Aorta (tissue), 5 donors: ENCODE results near the gene CHD6. TPM values are rescaled to one million over a fixed set of nuclear protein-coding genes. Genes with fewer than 3 reads are reported as not detected.

Experiments
- ATAC-seq: fragments of 200-7000 bp; cut with Tn5 transposase; one replicate; pipeline ENCODE4 v1.9.1; 2022; ENCODE audit warnings: moderate library complexity; ENCODE audit not compliant: low FRiP score
- DNase-seq, 2 donors: peaks; one replicate each; pipeline ENCODE4 v3.0.0-alpha.2; 2020
- H3K27ac ChIP-seq, 2 donors: one replicate each; pipeline ENCODE4 v1.5.1; 2013; ENCODE audit warnings: low read length in 2 of 2, mild to moderate bottlenecking in 2 of 2, moderate library complexity in 2 of 2, control low read depth in 1 of 2, inconsistent platforms in 1 of 2, low read depth in 1 of 2
- H3K27me3 ChIP-seq, 2 donors: one replicate each; pipeline ENCODE4 v1.6.1; 2013; ENCODE audit warnings: control low read depth in 1 of 2, low read length in 1 of 2, mild to moderate bottlenecking in 1 of 2, moderate library complexity in 1 of 2; ENCODE audit not compliant: insufficient read depth in 2 of 2, control insufficient read depth in 1 of 2
- H3K36me3 ChIP-seq, 2 donors: one replicate each; pipeline ENCODE4 v1.6.1; 2013; ENCODE audit warnings: control low read depth in 1 of 2, low read length in 1 of 2, mild to moderate bottlenecking in 1 of 2; ENCODE audit not compliant: insufficient read depth in 2 of 2, control insufficient read depth in 1 of 2
- H3K4me1 ChIP-seq, 2 donors: one replicate each; pipeline ENCODE4 v1.6.1; 2013; ENCODE audit warnings: low read length in 2 of 2, control low read depth in 1 of 2, mild to moderate bottlenecking in 1 of 2, moderate library complexity in 1 of 2; ENCODE audit not compliant: insufficient read depth in 2 of 2, control insufficient read depth in 1 of 2
- H3K4me3 ChIP-seq, 2 donors: one replicate each; pipeline ENCODE4 v1.5.1; 2013; ENCODE audit warnings: low read length in 2 of 2, control low read depth in 1 of 2, mild to moderate bottlenecking in 1 of 2
- H3K9me3 ChIP-seq: one replicate; pipeline ENCODE4 v1.6.1; 2013; ENCODE audit warnings: mild to moderate bottlenecking, low read length; ENCODE audit not compliant: control insufficient read depth
- WGBS, 2 donors: extraction: QIAGEN DNeasy Blood & Tissue Kit; methylation state at CpG; one replicate each; pipeline ENCODE4 v1.1.7; 2013; 5-methylcytosine and 5-hydroxymethylcytosine counted together
- intact Hi-C, 2 donors: fragments of 100-400 bp; cut with DNase I; formaldehyde crosslinking; loops; one replicate each; pipeline versions ENCODE4 v1.14.2 to v1.15.0; 2022
- polyA plus RNA-seq, 2 donors: library from polyadenylated mRNA; stranded (reverse); fragments of 200-250 nt; gene quantifications; one replicate each; pipeline ENCODE4 v1.2.3, GENCODE V29; 2013
- total RNA-seq, 2 donors: library from RNA; stranded (reverse); fragmentation: NEBNext Ultra II Directional; extraction: Animal tissue kit (Norgen Biotek cat#: 25700); gene quantifications; one replicate each; pipeline ENCODE4 v1.2.1, GENCODE V29; 2021
- donor health status: healthy with polysubstance abuse.
- donor health status: Bipolar disorder and iron deficiency.
- donor health status: DM: no; HTN: no; CAD: no.
- donor health status: DM: no; HTN: no; CAD: no.
- donor health status: DM: yes; HTN: yes; CAD: no.

Gene CHD6
- total and polyA plus RNA-seq, 4 donors: 3.3 to 126 (median 69.1) TPM

GRCh38 chr20:41617059-41617901, 897 bp downstream of the CHD6 start:
- 2% methylated on average over 35 of the region's 35 CpGs for WGBS, 2 donors
- no peaks in the 10 kb centered on the region for H3K27me3 ChIP-seq
- H3K4me3 ChIP-seq: peak overlapping the region; percentile 99
- H3K27ac ChIP-seq: peak overlapping the region in 1 of 2 donors; percentile 26
- intact Hi-C loops: loop anchor here in 1 of 2 donors (10.0 kb wide), 1 partner anchor 132 kb away; no protein-coding TSS in a partner anchor
- peaks cover 3 to 15% of the 10 kb centered on the region in 2 donors for H3K4me1 ChIP-seq
- H3K36me3 ChIP-seq: no peaks in the 10 kb centered on the region
- no peaks in the 10 kb centered on the region for H3K9me3 ChIP-seq
- DNase-seq: peak; percentile 63 to 83
- ATAC-seq: no peak

- intact Hi-C loops: loop anchor here in 1 of 2 donors (10.0 kb wide), 1 partner anchor 131 kb away; no protein-coding TSS in a partner anchor
- Histone ChIP-seq H3K36me3 (no peaks in the 10 kb centered on the region), H3K4me3 (no peak overlapping the region), H3K4me1 (peaks cover 3 to 15% of the 10 kb centered on the region in 2 donors), H3K9me3 (no peaks in the 10 kb centered on the region), H3K27ac (no peak overlapping the region), H3K27me3 (no peaks in the 10 kb centered on the region)
- 42 to 53% methylated on average over 4 of the region's 4 CpGs for WGBS, 2 donors
- no peak for DNase-seq
- no peak for ATAC-seq
Measured at GRCh38 chr20:41616228-41616627, 1.9 kb downstream of the CHD6 start.

GRCh38 chr20:41615676-41616075, 2.5 kb downstream of the CHD6 start:
- no peaks in the 10 kb centered on the region for H3K36me3 ChIP-seq
- H3K9me3 ChIP-seq: no peaks in the 10 kb centered on the region
- no peak overlapping the region for H3K27ac ChIP-seq
- intact Hi-C loops: loop anchor here in 1 of 2 donors (10.0 kb wide), 1 partner anchor 131 kb away; no protein-coding TSS in a partner anchor
- peaks cover 3 to 15% of the 10 kb centered on the region in 2 donors for H3K4me1 ChIP-seq
- no peaks in the 10 kb centered on the region for H3K27me3 ChIP-seq
- ATAC-seq (no peak), DNase-seq (no peak)
- 55 to 56% methylated on average over 3 of the region's 3 CpGs for WGBS, 2 donors
- no peak overlapping the region for H3K4me3 ChIP-seq

GRCh38 chr20:41615110-41615509, 3.1 kb downstream of the CHD6 start:
- WGBS, 2 donors: 3 to 8% methylated on average over 1 of the region's 1 CpG
- Histone ChIP-seq H3K36me3 (no peaks in the 10 kb centered on the region), H3K9me3 (no peaks in the 10 kb centered on the region), H3K4me3 (no peak overlapping the region), H3K4me1 (peaks cover 3 to 15% of the 10 kb centered on the region in 2 donors), H3K27me3 (no peaks in the 10 kb centered on the region), H3K27ac (no peak overlapping the region)
- ATAC-seq (no peak), DNase-seq (no peak)
- intact Hi-C loops: loop anchor here in 1 of 2 donors (10.0 kb wide), 1 partner anchor 130 kb away; no protein-coding TSS in a partner anchor

- Histone ChIP-seq H3K36me3 (no peaks in the 10 kb centered on the region), H3K27me3 (no peaks in the 10 kb centered on the region), H3K9me3 (no peaks in the 10 kb centered on the region), H3K27ac (no peak overlapping the region), H3K4me1 (peaks cover 4 to 19% of the 10 kb centered on the region in 2 donors), H3K4me3 (no peak overlapping the region)
- DNase-seq (no peak), ATAC-seq (no peak)
- intact Hi-C loops: loop anchor here in 1 of 2 donors (10.0 kb wide), 1 partner anchor 129 kb away; no protein-coding TSS in a partner anchor
- 75 to 77% methylated on average over 2 of the region's 2 CpGs for WGBS, 2 donors
Measured at GRCh38 chr20:41613321-41613720, 4.9 kb downstream of the CHD6 start.

- ATAC-seq: no peak
- no peak overlapping the region for H3K27ac ChIP-seq
- no peak overlapping the region for H3K4me3 ChIP-seq
- H3K4me1 ChIP-seq: peaks cover 2 to 4% of the 10 kb centered on the region in 2 donors
- no peak for DNase-seq
- no peaks in the 10 kb centered on the region for H3K9me3 ChIP-seq
- intact Hi-C loops: no loop called here
- WGBS, 2 donors: 64 to 74% methylated on average over 3 of the region's 3 CpGs
- no peaks in the 10 kb centered on the region for H3K36me3 ChIP-seq
- H3K27me3 ChIP-seq: no peaks in the 10 kb centered on the region
Measured at GRCh38 chr20:41609474-41609873, 8.7 kb downstream of the CHD6 start.

- Histone ChIP-seq H3K36me3 (no peaks in the 10 kb centered on the region), H3K27me3 (no peaks in the 10 kb centered on the region), H3K4me1 (peaks cover 2 to 4% of the 10 kb centered on the region in 2 donors), H3K9me3 (no peaks in the 10 kb centered on the region), H3K27ac (no peak overlapping the region), H3K4me3 (no peak overlapping the region)
- intact Hi-C loops: no loop called here
- 92 to 96% methylated on average over 2 of the region's 2 CpGs for WGBS, 2 donors
- no peak for ATAC-seq
- DNase-seq: no peak
Measured at GRCh38 chr20:41608606-41609005, 9.6 kb downstream of the CHD6 start.

- no peaks in the 10 kb centered on the region for H3K36me3 ChIP-seq
- no peaks in the 10 kb centered on the region for H3K9me3 ChIP-seq
- no peak overlapping the region for H3K27ac ChIP-seq
- ATAC-seq (no peak), DNase-seq (no peak)
- no peak overlapping the region for H3K4me3 ChIP-seq
- WGBS, 2 donors: 86 to 97% methylated on average over 1 of the region's 1 CpG
- H3K4me1 ChIP-seq: peaks cover 2 to 4% of the 10 kb centered on the region in 2 donors
- no peaks in the 10 kb centered on the region for H3K27me3 ChIP-seq
- intact Hi-C loops: no loop called here
Measured at GRCh38 chr20:41607791-41608190, 10.4 kb downstream of the CHD6 start.

GRCh38 chr20:41604002-41604401, 14.2 kb downstream of the CHD6 start:
- Histone ChIP-seq H3K9me3 (peaks cover 4% of the 10 kb centered on the region), H3K27ac (no peak overlapping the region), H3K36me3 (peaks cover 0 to 6% of the 10 kb centered on the region in 2 donors), H3K27me3 (no peaks in the 10 kb centered on the region), H3K4me1 (peaks cover 4 to 9% of the 10 kb centered on the region in 2 donors), H3K4me3 (no peak overlapping the region)
- 37 to 48% methylated on average over 1 of the region's 1 CpG for WGBS, 2 donors
- intact Hi-C loops: no loop called here
- no peak for DNase-seq
- ATAC-seq: no peak
